ENCODE data around the gene KIF26A.

DNA sequence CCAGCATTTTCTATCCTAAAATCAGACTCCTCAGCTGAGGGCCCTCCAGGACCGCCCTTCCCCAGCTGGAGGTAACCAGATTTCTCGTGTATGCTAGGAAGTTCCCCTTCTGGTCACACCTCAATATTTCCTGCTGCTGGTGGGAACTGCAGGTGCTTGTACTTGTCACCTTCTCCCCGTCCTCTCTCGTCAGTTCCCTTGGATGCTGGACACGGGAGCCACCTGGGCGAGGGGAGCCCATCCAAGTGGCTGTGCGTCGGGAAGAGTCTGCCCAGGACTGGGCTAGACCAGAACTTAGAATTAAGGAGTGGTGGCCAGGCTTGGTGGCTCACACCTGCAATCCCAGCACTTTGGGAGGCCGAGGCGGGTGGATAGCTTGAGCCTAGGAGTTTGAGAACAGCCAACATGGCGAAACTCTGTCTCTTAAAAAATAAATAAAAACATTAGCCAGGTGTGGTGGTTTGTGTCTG is 23.2 kb upstream of the KIF26A start:
- TF ChIP-seq, protein P1, sequence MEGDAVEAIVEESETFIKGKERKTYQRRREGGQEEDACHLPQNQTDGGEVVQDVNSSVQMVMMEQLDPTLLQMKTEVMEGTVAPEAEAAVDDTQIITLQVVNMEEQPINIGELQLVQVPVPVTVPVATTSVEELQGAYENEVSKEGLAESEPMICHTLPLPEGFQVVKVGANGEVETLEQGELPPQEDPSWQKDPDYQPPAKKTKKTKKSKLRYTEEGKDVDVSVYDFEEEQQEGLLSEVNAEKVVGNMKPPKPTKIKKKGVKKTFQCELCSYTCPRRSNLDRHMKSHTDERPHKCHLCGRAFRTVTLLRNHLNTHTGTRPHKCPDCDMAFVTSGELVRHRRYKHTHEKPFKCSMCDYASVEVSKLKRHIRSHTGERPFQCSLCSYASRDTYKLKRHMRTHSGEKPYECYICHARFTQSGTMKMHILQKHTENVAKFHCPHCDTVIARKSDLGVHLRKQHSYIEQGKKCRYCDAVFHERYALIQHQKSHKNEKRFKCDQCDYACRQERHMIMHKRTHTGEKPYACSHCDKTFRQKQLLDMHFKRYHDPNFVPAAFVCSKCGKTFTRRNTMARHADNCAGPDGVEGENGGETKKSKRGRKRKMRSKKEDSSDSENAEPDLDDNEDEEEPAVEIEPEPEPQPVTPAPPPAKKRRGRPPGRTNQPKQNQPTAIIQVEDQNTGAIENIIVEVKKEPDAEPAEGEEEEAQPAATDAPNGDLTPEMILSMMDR (IDR thresholded peaks at IDR 0.05; ENCODE audit: low read length), result no peak
- no peak for TF ChIP-seq EZH2 (optimal IDR thresholded peaks at IDR 0.05; ENCODE audit: low read depth, low read length)
